Measurements from ENCODE around the gene ATP6V1G1.
"Not testable (repeated sequence)": the region's sequence is repeated elsewhere in the genome, so short reads cannot be mapped to it uniquely, and the experiment has no call there.

Gene ATP6V1G1

DNA sequence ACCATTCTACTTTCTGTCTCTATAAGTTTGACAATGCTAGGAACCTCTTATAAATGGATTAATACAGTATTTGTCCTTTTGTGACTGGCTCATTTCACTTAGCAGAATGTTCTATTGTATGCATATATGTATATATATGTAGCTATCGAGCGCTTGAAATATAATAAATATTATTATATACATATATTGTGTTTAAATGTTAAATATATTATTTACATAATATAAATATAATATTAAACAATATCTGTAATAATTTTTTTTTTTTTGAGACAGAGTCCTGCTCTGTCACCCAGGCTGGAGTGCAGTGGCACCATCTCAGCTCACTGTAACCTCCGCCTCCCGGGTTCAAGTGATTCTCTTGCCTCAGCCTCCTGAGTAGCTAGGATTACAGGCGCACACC is 9.4 kb upstream of the ATP6V1G1 start:
- not testable (repeated sequence) for DNase-seq (ENCODE audit: low read depth in 3 of 3)

DNA sequence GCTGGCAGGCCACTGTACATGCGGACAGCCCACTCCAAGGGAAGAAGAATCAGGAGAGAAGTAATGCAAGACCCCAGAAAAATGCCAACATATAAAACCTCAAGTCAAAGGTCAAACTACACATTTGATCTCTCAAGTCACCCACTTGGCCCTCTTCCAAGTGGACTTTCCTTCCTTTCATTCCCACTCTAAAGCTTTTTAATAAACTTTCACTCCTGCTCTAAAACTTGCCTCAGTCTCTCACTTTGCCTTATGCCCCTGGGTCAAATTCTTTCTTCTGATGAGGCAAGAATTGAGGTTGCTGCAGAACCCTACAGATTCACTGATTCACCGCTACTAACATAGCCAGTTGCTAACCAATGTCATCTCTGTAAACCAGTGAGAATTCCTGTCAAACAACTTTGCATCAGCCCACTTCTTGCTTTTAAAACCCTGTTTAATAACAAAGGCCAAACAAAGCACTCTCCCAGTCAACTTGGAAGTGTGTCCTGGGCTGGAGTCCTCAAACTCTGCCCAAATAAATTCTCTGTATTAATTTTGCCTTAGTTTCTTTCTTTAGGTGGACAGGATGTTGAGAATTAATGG is 6.9 kb upstream of the ATP6V1G1 start:
- no peak for DNase-seq (ENCODE audit: low read depth in 3 of 3)

DNA sequence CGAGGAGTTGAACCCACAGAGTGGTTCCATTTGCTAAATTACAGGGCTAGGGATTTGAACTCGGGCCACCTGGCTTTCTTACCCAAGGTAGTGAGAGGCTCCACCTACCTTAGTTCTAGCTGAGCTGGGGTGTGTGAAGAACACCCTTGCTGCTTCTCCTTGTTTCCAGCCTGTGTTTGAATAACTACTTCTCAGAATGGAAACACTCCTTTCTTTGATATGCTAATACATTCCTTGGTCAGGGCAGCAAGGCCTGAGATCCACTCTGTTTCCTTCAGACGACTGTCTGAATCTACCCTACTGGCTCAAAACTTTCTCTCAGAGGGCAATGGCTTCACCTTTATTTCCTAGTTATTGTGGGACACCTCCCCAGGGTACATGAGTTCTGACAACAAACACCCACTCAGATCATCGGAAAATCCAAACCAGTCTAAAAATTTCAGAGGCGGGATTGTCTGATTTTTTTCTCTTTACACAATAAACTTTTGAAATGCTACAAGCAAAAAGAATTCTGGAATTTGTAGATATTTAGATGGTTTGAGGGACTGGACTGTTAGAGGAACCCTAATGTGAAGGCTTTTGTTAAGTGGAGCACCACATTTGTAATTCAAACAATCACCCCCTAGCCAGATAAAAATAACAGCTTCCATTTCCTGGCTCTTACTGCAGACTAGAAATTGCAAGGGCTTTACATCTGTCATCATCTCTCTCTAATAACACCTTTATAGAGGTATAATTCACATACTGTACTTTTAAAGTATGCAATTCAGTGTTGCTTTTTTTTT is 4.0 kb upstream of the ATP6V1G1 start:
- no peak for DNase-seq (ENCODE audit: low read depth in 3 of 3)

DNA sequence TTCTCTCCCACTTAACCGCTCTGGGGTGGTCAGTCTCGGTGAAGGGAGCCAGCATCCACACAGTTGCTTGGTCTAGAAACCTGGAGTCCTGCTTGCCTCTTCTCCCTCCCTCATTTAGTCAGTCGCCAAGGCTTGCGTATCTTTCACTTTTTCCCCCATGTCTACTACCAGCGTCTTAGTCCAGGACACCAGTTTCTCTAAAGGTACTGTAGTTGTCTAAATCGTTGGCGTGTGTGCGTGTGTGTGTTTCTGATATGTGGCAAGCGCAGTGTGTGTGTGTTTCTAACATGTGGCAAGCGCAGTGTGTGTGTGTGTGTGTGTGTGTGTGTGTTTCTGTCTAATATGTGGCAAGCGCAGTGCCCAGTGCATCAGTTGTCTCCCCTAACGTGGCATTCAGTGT is 641 bp downstream of the ATP6V1G1 start:
- DNase-seq (ENCODE audit: low read depth in 3 of 3), result no peak

DNA sequence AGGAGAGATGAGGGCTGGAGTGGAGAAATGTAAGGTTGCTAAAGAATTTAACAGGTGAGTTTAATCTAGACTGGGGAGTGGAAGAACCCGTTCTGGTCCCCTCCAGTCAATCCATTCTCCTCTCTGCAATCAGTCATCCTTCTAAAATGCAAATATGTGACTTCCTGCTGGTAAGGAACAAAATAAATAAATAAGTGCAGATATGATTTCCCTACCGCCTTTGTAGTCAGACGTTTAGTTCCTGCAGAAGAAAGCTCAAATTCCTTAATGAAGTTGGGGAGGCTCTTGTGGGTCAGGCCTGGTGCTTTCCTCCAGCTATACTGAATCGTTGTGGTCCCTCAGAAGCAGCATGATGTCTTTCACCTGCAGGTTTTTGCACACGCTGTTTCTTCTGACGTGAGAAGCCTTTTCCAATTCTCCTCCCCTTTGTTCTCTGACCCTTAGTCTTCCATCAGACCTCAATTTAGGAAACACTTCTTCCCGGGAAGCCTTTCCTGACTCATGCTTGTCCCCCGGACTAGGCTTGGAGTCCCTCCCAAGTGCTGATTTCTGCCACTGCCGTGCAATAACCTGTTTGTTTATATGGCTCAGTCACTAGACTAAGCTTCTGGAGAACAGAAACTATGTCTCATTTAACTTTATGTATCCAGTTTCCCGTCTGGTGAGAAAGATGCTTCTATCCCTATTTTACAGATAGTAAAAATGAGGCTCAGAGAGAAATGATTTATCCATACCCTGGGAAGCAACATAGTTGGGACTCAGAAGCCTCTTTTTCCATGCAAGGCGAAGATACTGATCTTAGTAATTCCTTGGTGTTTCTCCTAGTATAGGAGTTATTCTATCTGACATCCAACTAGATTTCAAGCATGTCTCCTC is 1.3 kb downstream of the ATP6V1G1 start:
- DNase-seq (ENCODE audit: low read depth in 3 of 3), result no peak

DNA sequence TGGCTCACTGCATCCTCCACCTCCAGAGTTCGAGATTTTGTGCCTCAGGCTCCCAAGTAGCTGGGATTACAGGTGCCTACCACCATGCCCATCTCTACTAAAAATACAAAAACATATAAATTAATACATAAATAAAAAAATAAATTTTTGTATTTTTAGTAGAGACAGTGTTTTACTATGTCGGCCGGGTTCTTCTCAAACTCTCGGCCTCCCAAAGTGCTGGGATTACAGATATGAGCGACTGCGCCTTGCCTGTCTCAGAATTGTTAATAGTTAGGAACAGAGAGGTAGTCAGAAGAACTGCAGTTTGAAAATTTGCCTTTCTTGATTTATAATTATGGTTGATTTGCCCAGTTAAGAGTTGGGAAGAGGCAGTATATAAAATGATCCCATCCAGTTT is 2.8 kb downstream of the ATP6V1G1 start:
- no peak for DNase-seq (ENCODE audit: low read depth in 3 of 3)

DNA sequence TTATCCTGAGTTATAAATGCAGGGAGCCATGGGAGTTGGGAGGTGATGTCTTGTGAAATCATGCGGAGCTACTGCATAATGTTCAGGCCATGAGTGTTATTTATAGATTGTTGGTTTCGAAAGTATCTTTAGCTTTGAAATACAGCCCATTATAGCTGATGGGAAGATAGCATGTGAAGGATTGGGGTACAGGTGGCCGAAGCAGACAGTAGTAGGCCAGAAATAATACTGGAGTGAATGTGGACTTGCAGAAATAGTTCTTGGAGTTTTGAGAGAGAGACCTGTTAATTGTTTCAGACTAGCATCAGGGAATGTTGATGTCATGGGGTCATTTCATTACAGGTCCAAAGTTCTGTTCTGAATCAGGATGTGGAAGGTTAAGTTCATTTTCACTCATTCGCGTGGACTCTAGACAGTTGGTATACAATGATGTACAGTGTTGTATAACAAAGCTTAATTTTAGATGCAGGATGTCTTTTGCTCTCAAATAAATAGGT is 3.8 kb downstream of the ATP6V1G1 start:
- DNase-seq (ENCODE audit: low read depth in 3 of 3), result no peak

DNA sequence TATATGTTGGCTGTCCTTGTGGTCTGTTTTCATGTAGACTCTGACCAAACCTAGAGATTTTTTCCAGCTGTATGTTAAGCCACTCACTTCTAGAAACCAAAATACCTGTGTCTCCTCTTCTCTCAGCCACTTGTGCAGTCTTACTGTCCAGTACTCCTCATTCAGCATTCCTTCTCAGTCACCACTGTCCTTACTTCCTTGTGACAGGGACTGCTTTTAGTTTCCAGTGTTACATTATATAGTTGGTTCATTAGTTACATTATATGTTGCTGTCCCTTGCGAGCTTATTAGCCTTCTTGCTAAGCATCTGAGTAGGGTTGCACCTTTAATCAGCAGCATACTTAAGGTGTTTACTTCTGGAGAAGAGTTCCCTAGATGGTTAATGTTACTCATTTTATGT is 4.3 kb downstream of the ATP6V1G1 start:
- DNase-seq (ENCODE audit: low read depth in 3 of 3), result no peak

DNA sequence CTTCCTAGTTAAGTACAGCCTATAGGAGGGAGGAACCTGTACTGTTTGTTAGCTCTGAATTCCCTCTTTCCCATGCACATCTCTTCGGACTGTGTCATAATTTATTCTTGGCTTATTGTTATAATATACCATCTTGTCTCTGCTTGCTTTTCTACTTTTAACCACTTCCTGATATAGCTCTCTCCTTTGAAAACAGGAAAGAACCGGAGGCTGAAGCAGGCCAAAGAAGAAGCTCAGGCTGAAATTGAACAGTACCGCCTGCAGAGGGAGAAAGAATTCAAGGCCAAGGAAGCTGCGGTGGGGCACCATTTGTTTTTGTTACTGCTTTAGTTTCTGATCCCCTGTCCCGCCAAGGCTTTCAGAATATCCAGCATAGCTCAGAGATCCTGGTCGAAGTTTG is 4.8 kb downstream of the ATP6V1G1 start:
- DNase-seq (ENCODE audit: low read depth in 3 of 3), result peak in 1 of 3 donors; percentile 10

DNA sequence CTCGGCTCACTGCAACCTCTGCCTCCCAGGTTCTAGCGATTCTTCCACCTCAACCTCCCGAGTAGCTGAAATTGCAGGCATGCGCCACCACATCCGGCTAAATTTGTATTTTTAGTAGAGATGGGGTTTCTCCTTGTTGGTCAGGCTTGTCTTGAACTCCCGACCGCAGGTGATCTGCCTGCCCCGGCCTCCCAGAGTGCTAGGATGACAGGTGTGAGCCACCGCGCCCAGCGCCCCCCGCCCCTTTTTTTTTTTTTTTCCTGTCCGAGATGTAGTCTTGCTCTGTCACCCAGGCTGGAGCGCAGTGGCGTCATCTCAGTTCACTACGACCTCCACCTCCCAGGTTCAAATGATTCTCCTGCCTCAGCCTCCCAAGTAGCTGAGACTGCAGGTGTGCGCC is 6.6 kb downstream of the ATP6V1G1 start:
- DNase-seq (ENCODE audit: low read depth in 3 of 3), result no peak

DNA sequence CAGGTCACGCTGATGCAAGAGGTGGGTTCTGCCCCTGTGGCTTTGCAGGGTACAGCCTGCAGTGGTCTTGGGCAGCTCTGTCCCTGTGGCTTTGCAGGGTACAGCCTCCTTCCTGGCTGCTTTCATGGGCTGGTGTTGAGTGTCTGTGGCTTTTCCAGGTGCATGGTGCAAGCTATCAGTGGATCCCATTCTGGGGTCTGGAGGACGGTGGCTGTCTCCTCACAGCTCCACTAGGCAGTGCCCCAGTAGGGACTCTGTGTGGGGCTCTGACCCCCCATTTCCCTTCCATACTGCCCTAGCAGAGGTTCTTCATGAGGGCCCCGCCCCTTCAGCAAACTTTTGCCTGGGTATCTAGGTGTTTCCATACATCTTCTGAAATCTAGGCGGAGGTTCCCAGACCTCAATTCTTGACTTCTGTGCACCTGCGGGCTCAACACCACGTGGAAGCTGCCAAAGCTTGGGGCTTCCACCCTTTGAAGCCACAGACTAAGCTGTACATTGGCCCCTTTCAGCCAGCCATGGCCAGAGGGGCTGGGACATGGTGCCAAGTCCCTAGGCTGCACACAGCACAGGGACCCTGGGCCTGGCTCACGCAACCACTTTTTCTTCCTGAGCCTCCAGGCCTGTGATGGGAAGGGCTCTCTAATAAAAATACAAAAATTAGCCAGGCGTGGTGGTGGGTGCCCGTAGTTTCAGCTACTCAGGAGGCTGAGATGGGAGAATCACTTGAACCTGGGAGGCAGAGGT is 13.1 kb downstream of the ATP6V1G1 start:
- not testable (repeated sequence) for DNase-seq (ENCODE audit: low read depth in 3 of 3)

DNA sequence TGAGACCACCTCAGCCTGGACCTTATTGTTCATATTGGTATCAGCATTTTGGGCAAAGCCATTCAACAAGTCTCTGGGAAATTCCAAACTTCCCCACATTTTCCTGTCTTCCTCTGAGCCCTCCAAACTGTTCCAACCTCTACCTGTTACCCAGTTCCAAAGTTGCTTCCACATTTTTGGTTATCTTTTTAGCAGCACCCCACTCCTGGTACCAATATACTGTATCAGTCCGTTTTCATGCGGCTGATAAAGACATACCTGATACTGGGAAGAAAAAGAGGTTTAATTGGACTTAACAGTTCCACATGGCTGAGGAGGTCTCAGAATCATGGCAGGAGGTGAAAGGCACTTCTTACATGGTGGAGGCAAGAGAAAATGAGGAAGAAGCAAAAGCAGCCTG is 14.2 kb downstream of the ATP6V1G1 start:
- not testable (repeated sequence) for DNase-seq (ENCODE audit: low read depth in 3 of 3)

DNA sequence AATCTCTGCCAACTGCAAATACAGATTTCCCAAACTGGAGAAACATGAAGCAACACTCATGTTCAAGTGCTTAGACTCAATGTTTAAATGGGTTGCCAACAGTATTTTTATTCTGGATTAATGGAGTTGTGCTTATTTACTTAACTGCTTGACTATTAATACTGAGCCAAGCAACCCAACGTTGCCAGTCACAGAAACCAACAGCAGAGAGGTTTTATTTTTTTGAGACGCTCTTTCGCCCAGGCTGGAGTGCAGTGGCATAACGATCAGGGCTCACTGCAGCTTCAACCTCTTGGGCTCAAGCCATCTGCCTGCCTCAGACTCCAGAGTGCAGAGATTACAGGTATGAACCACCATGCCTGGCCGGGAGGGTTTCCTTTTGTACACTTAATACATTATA is 15.1 kb downstream of the ATP6V1G1 start:
- no peak for DNase-seq (ENCODE audit: low read depth in 3 of 3)

DNA sequence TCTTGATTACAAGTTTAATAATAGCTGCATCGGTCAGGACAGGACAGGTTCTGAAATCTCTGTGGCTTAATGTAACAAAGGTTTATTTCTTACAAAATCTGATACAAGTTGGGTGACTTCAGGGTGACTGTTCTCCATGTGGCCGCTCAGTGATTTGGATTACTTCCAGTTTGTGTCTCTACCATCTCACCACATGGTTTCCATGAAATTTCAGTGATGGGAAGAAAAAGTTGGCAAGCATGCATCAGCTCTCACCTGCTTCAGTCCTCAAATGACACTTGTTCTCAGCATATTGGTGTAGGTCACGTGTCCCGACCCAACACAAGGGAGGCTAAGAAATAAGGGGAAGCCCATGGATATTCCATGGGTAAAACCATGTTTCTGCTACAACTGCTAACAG is 15.7 kb downstream of the ATP6V1G1 start:
- DNase-seq (ENCODE audit: low read depth in 3 of 3), result no peak

DNA sequence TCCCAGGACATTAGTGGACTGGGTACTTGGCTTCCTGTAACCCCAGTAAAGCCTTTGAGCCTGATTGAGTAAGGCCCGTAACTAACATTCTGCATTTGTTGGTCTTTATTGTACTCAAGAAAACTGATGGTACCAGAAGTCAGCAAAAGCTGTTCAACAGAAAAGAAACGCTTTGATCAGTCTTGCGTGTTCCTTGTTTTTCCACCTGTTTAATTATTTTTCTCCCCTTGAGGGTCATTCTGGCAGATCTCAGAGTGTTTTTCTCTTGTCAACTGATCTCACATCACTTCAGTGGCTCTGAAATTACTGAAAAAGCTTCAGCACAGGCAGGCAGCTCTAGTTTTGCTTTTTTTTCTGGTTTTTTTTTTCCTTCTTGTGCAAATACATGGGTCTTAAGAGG is 17.4 kb downstream of the ATP6V1G1 start:
- no peak for DNase-seq (ENCODE audit: low read depth in 3 of 3)

DNA sequence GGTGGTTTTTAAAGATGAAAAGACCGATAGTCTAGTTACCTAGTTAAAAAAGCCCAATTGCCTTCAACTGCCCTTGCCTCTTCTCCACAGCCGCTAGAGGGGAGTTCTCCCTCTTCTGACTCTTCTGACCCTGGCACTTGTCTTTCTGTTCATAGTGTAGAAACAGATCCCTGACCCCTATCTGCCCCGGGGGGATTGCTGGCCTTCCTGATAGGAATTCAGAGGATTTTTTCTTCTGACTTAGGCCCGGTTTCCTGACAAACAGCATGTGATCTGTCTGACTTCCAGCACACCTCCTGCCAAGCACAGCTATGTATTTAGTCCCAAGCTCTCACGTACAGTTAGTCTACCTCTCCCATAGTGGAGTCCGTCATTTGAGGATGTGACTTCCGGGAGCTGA is 18.5 kb downstream of the ATP6V1G1 start:
- DNase-seq (ENCODE audit: low read depth in 3 of 3), result no peak

DNA sequence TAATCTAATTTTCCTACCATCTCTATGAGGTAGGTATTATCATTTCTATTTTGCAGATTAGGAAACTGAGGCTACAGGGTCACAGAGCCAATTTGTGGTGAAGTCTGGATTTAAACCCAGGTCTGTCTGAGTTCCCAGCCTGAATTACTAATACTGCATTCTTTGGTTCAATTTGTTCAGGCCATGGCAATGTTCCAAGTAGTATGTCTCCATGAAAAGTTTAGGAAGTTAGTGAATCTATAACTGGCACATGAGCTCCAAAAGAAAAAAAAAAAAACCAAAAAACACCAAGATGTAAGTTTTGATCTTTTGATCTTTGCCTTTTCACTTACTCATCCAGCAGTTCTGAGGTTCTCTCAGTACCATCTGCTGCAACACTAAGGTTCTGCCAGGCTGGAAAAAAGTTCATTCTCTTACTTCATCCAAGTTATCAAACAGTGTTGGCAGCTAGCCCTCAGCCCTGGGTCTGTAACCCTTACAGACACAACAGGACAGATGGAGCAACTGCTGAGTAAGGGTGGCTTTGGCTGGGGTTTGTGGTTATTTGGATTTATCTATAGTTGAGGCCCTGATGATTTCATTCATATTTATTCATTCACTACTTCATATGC is 19.1 kb downstream of the ATP6V1G1 start:
- DNase-seq (ENCODE audit: low read depth in 3 of 3), result no peak

DNA sequence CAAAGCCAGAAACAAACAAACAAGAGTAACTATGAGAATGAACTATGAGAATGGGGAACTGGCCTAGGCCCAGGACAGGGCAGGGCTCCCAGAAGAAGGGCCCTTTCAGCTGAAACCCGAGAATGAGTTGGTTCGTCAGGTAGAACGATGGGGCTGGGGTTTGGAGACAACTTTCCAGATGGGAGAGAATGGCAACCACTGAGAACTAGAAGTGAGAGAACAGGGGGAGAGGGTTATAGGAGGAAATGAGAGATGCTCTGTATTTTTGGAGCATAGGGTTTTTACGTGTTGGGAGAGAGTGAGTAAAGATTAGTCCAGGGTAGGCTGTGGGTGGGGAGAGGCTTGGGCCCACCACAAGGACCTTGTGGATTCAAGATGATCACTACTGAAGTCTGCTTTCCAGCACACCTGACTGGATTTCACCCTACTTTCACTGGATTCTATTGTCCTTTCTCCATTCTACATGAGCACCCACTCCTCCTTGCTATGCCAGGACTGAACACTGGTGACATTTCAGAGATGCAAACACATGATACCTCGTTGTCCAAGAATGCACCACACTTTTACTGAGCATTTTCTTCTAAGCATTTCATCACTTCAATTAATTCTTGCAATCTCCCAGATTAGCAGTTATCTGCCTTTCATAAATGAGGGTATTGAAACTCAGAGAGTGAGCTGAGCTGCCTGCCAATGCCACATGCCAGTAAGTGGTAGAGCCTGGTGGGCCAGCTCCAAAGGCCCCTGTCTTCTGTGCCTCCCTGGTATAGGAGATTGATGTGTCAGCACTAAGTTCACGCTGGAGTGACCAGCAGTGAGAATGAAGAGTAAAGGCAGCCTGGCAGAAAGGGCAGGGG is 20.3 kb downstream of the ATP6V1G1 start:
- no peak for DNase-seq (ENCODE audit: low read depth in 3 of 3)

DNA sequence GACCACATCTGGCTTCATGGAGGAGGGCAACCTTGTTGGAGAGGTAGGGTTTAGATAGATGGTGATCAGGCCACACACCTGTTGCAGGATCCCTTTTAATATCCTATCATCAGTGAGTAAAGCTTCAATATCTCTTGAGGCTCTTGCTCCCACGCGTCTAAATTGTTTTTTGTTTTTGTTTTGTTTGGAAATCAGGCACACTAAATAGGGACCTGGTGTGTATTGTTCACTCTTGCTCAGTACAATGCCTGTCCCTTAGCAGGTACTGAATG is 20.9 kb downstream of the ATP6V1G1 start:
- no peak for DNase-seq (ENCODE audit: low read depth in 3 of 3)

DNA sequence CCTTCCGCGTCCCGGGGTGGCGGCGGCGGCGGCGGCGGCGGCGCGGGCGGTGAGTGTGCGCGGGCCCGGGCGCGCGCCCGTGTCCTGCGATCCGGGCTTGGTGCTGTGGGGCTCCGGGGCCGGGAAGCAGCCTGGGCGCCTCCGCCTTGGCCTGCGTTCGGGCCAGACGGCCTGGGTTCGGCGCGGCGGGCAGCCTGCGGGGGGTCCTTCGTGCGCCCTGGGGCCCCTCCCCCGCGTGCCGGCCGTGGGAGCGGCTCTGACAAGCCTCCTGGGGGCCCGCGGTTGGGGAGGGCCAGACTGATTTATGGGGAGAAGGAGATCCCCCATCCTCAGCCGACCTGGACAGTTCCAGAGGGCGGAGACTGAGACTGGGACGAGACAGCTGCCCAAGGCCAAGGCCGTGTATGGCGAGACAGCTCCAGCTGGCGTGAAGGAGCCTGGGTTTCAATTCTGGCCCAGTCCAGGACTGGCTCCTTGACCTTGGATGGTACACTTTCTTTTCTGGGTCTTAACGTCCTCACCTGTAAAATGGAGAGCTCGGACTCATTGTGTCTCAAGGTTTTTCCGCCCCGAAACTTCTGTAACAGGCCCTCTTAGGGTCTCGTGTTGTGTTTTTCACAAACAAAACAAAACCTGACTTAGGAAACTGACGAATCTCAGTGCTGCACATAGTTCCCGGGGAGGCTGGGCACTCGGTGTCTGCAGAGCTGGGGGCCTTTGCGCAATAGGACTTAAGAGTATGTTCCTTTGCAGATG is 24.1 kb downstream of the ATP6V1G1 start:
- DNase-seq (ENCODE audit: low read depth in 3 of 3), result peak in 2 of 3 donors; percentile 8 to 33
